Thyroid gland (tissue), 4 donors: ENCODE results near the gene ASIC3. TPM values are rescaled to one million over a fixed set of nuclear protein-coding genes. Genes with fewer than 3 reads are reported as not detected.

Experiments
- DNase-seq, 2 donors: peaks; one replicate each; pipeline ENCODE4 v3.0.0-alpha.2; 2019
- H3K27ac ChIP-seq, 3 donors: fragments of 200-600 bp; sonication (generic); 1 replicate in 2 of 3; 2 replicates in 1 of 3; pipeline ENCODE4 v1.5.1; 2016 to 2019; ENCODE audit warnings: mild to moderate bottlenecking in 1 of 3, moderate library complexity in 1 of 3
- H3K27me3 ChIP-seq: fragments of 200-600 bp; sonication (generic); one replicate; pipeline ENCODE4 v1.5.1; 2019
- H3K36me3 ChIP-seq, 2 donors: fragments of 200-600 bp; sonication (generic); one replicate each; pipeline ENCODE4 v1.5.1; 2016 to 2019
- H3K4me1 ChIP-seq, 2 donors: fragments of 200-600 bp; sonication (generic); one replicate each; pipeline ENCODE4 v1.5.1; 2017 to 2019
- H3K4me3 ChIP-seq, 3 donors: fragments of 200-600 bp; sonication (generic); replicated peaks in 1 of 3; 1 replicate in 2 of 3; 2 replicates in 1 of 3; pipeline ENCODE4 v1.5.1; 2016; ENCODE audit warnings: mild to moderate bottlenecking in 1 of 3
- H3K9me3 ChIP-seq: fragments of 200-600 bp; sonication (generic); one replicate; pipeline ENCODE4 v1.5.1; 2017
- POLR2A ChIP-seq, 2 donors: fragments of 450-650 bp; IDR thresholded peaks; one replicate each; pipeline ENCODE4 v1.6.1; 2017; ENCODE audit warnings: antibody characterized with exemption in 2 of 2, mild to moderate bottlenecking in 2 of 2, moderate library complexity in 1 of 2
- WGBS, 2 donors: methylation state at CpG; one replicate each; pipeline ENCODE4 v1.1.5; 2017; 5-methylcytosine and 5-hydroxymethylcytosine counted together
- intact Hi-C: fragments of 100-400 bp; cut with DNase I; formaldehyde crosslinking; loops from one replicate; pipeline ENCODE4 v1.15.1; 2023
- total RNA-seq, 4 donors: library from RNA; depleted of rRNA; stranded (reverse); fragments of >200 nt; gene quantifications; one replicate each; pipeline ENCODE4 v1.2.3, GENCODE V29; 2016
- TF ChIP-seq, protein P1 (sequence below), 6 experiments: fragments of 200-600 bp in 3 of 6; fragments of 450-650 bp in 3 of 6; sonication (generic) in 3 of 6; IDR thresholded peaks; one replicate each; pipeline ENCODE4 v1.5.1; 2016 to 2019; ENCODE audit warnings: antibody characterized with exemption in 6 of 6, mild to moderate bottlenecking in 2 of 6, inconsistent platforms in 1 of 6, moderate library complexity in 1 of 6

ASIC3 gene
- total RNA-seq, 4 donors from 2014 or later, result 1.2 to 2.6 (median 1.5) TPM; not detected in 1

GRCh38 chr7:151073990-151074389 lies 25.7 kb downstream of the ASIC3 start:
- 90 to 94% methylated on average over 13 to 17 of the region's 17 CpGs for WGBS, 2 donors
- intact Hi-C loops, result no loop called here
- Histone ChIP-seq H3K9me3 (no peaks in the 10 kb centered on the region), H3K27ac (no peak overlapping the region), H3K4me3 (no peak overlapping the region), H3K36me3 (peaks cover 59 to 65% of the 10 kb centered on the region in 2 donors), H3K4me1 (peaks cover 0 to 5% of the 10 kb centered on the region in 2 donors), H3K27me3 (no peaks in the 10 kb centered on the region)
- DNase-seq, result no peak
- TF ChIP-seq, protein P1, sequence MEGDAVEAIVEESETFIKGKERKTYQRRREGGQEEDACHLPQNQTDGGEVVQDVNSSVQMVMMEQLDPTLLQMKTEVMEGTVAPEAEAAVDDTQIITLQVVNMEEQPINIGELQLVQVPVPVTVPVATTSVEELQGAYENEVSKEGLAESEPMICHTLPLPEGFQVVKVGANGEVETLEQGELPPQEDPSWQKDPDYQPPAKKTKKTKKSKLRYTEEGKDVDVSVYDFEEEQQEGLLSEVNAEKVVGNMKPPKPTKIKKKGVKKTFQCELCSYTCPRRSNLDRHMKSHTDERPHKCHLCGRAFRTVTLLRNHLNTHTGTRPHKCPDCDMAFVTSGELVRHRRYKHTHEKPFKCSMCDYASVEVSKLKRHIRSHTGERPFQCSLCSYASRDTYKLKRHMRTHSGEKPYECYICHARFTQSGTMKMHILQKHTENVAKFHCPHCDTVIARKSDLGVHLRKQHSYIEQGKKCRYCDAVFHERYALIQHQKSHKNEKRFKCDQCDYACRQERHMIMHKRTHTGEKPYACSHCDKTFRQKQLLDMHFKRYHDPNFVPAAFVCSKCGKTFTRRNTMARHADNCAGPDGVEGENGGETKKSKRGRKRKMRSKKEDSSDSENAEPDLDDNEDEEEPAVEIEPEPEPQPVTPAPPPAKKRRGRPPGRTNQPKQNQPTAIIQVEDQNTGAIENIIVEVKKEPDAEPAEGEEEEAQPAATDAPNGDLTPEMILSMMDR (IDR thresholded peaks at IDR 0.05), result no peak
- TF ChIP-seq POLR2A (IDR thresholded peaks at IDR 0.05), result no peak

- TF ChIP-seq, protein P1 (IDR thresholded peaks at IDR 0.05), result no peak
- TF ChIP-seq POLR2A (IDR thresholded peaks at IDR 0.05), result no peak
- H3K9me3 ChIP-seq, result no peaks in the 10 kb centered on the region
- H3K27me3 ChIP-seq, result no peaks in the 10 kb centered on the region
- no peak for DNase-seq
- H3K4me3 ChIP-seq, result no peak overlapping the region
- no peak overlapping the region for H3K27ac ChIP-seq
- peaks cover 55 to 56% of the 10 kb centered on the region in 2 donors for H3K36me3 ChIP-seq
- 94% methylated on average over 23 to 26 of the region's 26 CpGs for WGBS, 2 donors
- H3K4me1 ChIP-seq, result peaks cover 9 to 15% of the 10 kb centered on the region in 2 donors
- intact Hi-C loops, result no loop called here
Observed at GRCh38 chr7:151074817-151075661, 26.7 kb downstream of the ASIC3 start.

- peaks cover 49 to 50% of the 10 kb centered on the region in 2 donors for H3K36me3 ChIP-seq
Observed at GRCh38 chr7:151075662-151075971, 27.3 kb downstream of the ASIC3 start.

GRCh38 chr7:151075978-151076426 lies 27.7 kb downstream of the ASIC3 start:
- Histone ChIP-seq H3K36me3 (peaks cover 46% of the 10 kb centered on the region in 2 donors), H3K4me1 (peaks cover 11 to 17% of the 10 kb centered on the region in 2 donors), H3K27ac (no peak overlapping the region), H3K27me3 (no peaks in the 10 kb centered on the region), H3K4me3 (no peak overlapping the region), H3K9me3 (no peaks in the 10 kb centered on the region)
- TF ChIP-seq, protein P1 (IDR thresholded peaks at IDR 0.05), result no peak
- no peak for TF ChIP-seq POLR2A (IDR thresholded peaks at IDR 0.05)
- intact Hi-C loops, result no loop called here
- DNase-seq, result no peak
- 87% methylated on average over 22 of the region's 22 CpGs for WGBS, 2 donors

More at GRCh38 chr7:151075662-151075971, 27.3 kb downstream of the ASIC3 start:
- Histone ChIP-seq H3K27ac (no peak overlapping the region), H3K27me3 (no peaks in the 10 kb centered on the region), H3K4me3 (no peak overlapping the region), H3K4me1 (peaks cover 9 to 15% of the 10 kb centered on the region in 2 donors), H3K9me3 (no peaks in the 10 kb centered on the region)
- intact Hi-C loops, result no loop called here
- 89% methylated on average over 7 of the region's 7 CpGs for WGBS, 2 donors
- TF ChIP-seq POLR2A (IDR thresholded peaks at IDR 0.05), result no peak
- TF ChIP-seq, protein P1 (IDR thresholded peaks at IDR 0.05), result no peak
- DNase-seq, result no peak
